HepG2 (cell line): ENCODE data around the gene VPS37B. TPM values are rescaled to one million over a fixed set of nuclear protein-coding genes. Genes with fewer than 3 reads are reported as not detected.

Experiments used
- CREM ChIP-seq, 2 experiments: sonication (generic) in 1 of 2; formaldehyde crosslinking in 1 of 2; IDR thresholded peaks; 2 replicates each; pipeline versions ENCODE4 v1.4.0 to v1.6.1; 2016 to 2020; ENCODE audit warnings: antibody characterized with exemption in 1 of 2, mild to moderate bottlenecking in 1 of 2, missing genetic modification reagents in 1 of 2
- HHEX ChIP-seq: IDR thresholded peaks from 2 replicates; pipeline ENCODE4 v1.6.1; 2016; ENCODE audit warnings: control low read depth
- HOXA9 ChIP-seq: sonication (generic); formaldehyde crosslinking; IDR thresholded peaks from 2 replicates; pipeline ENCODE4 v1.8.1; 2022; ENCODE audit warnings: missing genetic modification reagents, mild to moderate bottlenecking, moderate library complexity, borderline replicate concordance
- LCORL ChIP-seq, 2 experiments: fragments of 450-650 bp in 1 of 2; sonication (generic) in 1 of 2; formaldehyde crosslinking in 1 of 2; IDR thresholded peaks; 2 replicates each; pipeline versions ENCODE4 v1.5.0 to v1.6.1; 2017 to 2020; ENCODE audit warnings: antibody characterized with exemption in 1 of 2, missing genetic modification reagents in 1 of 2
- MAF1 ChIP-seq: sonication (generic); formaldehyde crosslinking; IDR thresholded peaks from 2 replicates; pipeline ENCODE4 v1.5.0; 2020; ENCODE audit warnings: missing genetic modification reagents, borderline replicate concordance
- MAFF ChIP-seq: IDR thresholded peaks from 2 replicates; pipeline ENCODE4 v1.6.1; 2011; ENCODE audit warnings: low read depth, low read length, improper control_type of control experiment
- MEF2D ChIP-seq: sonication (generic); formaldehyde crosslinking; IDR thresholded peaks from 2 replicates; pipeline ENCODE4 v1.5.1; 2020; ENCODE audit warnings: mild to moderate bottlenecking, missing genetic modification reagents
- MIXL1 ChIP-seq: IDR thresholded peaks from 2 replicates; pipeline ENCODE4 v1.6.1; 2016
- MLX ChIP-seq: IDR thresholded peaks from 2 replicates; pipeline ENCODE4 v1.6.1; 2016
- NFE2 ChIP-seq: sonication (generic); formaldehyde crosslinking; IDR thresholded peaks from 2 replicates; pipeline ENCODE4 v1.4.0; 2020; ENCODE audit warnings: missing genetic modification reagents
- NFIC ChIP-seq: IDR thresholded peaks from 2 replicates; pipeline ENCODE4 v1.6.1; 2012; ENCODE audit warnings: mild to moderate bottlenecking, low read length, inconsistent platforms
- POLR2AphosphoS2 ChIP-seq: IDR thresholded peaks from 2 replicates; pipeline ENCODE4 v1.6.1; 2011; ENCODE audit warnings: low read depth, low read length, improper control_type of control experiment
- RCOR2 ChIP-seq: IDR thresholded peaks from 2 replicates; pipeline ENCODE4 v1.6.1; 2016; ENCODE audit warnings: missing biosample characterization, missing genetic modification reagents
- REXO4 ChIP-seq: sonication (generic); formaldehyde crosslinking; IDR thresholded peaks from 2 replicates; pipeline ENCODE4 v1.8.0; 2022; ENCODE audit warnings: missing genetic modification reagents, mild to moderate bottlenecking, borderline replicate concordance
- SATB2 ChIP-seq: sonication (generic); formaldehyde crosslinking; IDR thresholded peaks from 2 replicates; pipeline ENCODE4 v1.5.0; 2020; ENCODE audit warnings: missing genetic modification reagents
- SRSF4 ChIP-seq: fragments of 200-400 bp; formaldehyde crosslinking; IDR thresholded peaks from one replicate; pipeline ENCODE4 v1.6.1; 2018; ENCODE audit warnings: mild to moderate bottlenecking, low read depth, low read length, moderate library complexity; ENCODE audit not compliant: poor library complexity, severe bottlenecking
- TEAD2 ChIP-seq: sonication (generic); formaldehyde crosslinking; IDR thresholded peaks from 2 replicates; pipeline ENCODE4 v1.9.0; 2021; ENCODE audit warnings: missing genetic modification reagents
- ZBTB21 ChIP-seq: sonication (generic); formaldehyde crosslinking; IDR thresholded peaks from 2 replicates; pipeline ENCODE4 v1.4.0; 2020; ENCODE audit warnings: missing genetic modification reagents
- ZBTB42 ChIP-seq: sonication (generic); formaldehyde crosslinking; IDR thresholded peaks from 2 replicates; pipeline ENCODE4 v1.5.0; 2020; ENCODE audit warnings: mild to moderate bottlenecking, missing genetic modification reagents
- ZNF558 ChIP-seq: sonication (generic); formaldehyde crosslinking; IDR thresholded peaks from 2 replicates; pipeline ENCODE4 v1.9.0; 2022; ENCODE audit warnings: mild to moderate bottlenecking, missing genetic modification reagents, borderline replicate concordance
- ZZZ3 ChIP-seq: sonication (generic); formaldehyde crosslinking; IDR thresholded peaks from 2 replicates; pipeline ENCODE4 v1.4.0; 2020; ENCODE audit warnings: missing genetic modification reagents, mild to moderate bottlenecking, borderline replicate concordance
- polyA plus RNA-seq, 8 experiments: library from polyadenylated mRNA; depleted of rRNA in 3 of 8; stranded (reverse) in 7 of 8; unstranded in 1 of 8; fragments of >200 nt; fragmentation: Illumina TruSeq in 4 of 8; extraction: Trizol in 4 of 8; gene quantifications; 2 replicates each; pipeline versions ENCODE4 v1.2.1 to v1.2.3, GENCODE V29; 2011 to 2016; ENCODE audit warnings: low read depth in 4 of 8, missing spikeins in 1 of 8, mixed read lengths in 1 of 8; ENCODE audit not compliant: insufficient read depth in 1 of 8
- total RNA-seq, 5 experiments: library from RNA; depleted of rRNA; stranded (reverse); fragments of >200 nt; fragmentation: Illumina TruSeq; extraction: Trizol; gene quantifications; 2 replicates each; pipeline ENCODE4 v1.2.3, GENCODE V29; 2016; ENCODE audit warnings: low read depth in 1 of 5
- TF ChIP-seq, protein P1 (sequence below): sonication (generic); formaldehyde crosslinking; IDR thresholded peaks from 2 replicates; pipeline ENCODE4 v1.4.0; 2020; ENCODE audit warnings: missing genetic modification reagents
- TF ChIP-seq, protein P2 (sequence below): sonication (generic); formaldehyde crosslinking; IDR thresholded peaks from 2 replicates; pipeline ENCODE4 v1.5.0; 2020; ENCODE audit warnings: missing genetic modification reagents
- TF ChIP-seq, protein P3 (sequence below): sonication (generic); formaldehyde crosslinking; IDR thresholded peaks from 2 replicates; pipeline ENCODE4 v1.5.1; 2020; ENCODE audit warnings: mild to moderate bottlenecking, missing genetic modification reagents, borderline replicate concordance

The VPS37B gene
- total and polyA plus RNA-seq, 2 of the 13 experiments (the other 11 are each of a cell fraction or from before 2014, with no cell fraction given): 4.6 to 5.3 TPM

- TF ChIP-seq, protein P1, sequence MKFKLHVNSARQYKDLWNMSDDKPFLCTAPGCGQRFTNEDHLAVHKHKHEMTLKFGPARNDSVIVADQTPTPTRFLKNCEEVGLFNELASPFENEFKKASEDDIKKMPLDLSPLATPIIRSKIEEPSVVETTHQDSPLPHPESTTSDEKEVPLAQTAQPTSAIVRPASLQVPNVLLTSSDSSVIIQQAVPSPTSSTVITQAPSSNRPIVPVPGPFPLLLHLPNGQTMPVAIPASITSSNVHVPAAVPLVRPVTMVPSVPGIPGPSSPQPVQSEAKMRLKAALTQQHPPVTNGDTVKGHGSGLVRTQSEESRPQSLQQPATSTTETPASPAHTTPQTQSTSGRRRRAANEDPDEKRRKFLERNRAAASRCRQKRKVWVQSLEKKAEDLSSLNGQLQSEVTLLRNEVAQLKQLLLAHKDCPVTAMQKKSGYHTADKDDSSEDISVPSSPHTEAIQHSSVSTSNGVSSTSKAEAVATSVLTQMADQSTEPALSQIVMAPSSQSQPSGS: no peak
- TF ChIP-seq MEF2D (CRISPR knock-in tag) (no peak), MIXL1 (no peak), MAF1 (no peak), CREM (IDR thresholded peaks at IDR 0.05) (no peak), CREM (CRISPR knock-in tag; IDR thresholded peaks at IDR 0.05) (no peak), NFE2 (CRISPR knock-in tag) (no peak), MLX (CRISPR knock-in tag) (no peak), POLR2AphosphoS2 (no peak), ZBTB42 (CRISPR knock-in tag) (no peak), REXO4 (no peak), SRSF4 (no peak), LCORL (IDR thresholded peaks at IDR 0.05) (no peak), LCORL (CRISPR knock-in tag; IDR thresholded peaks at IDR 0.05) (no peak), MAFF (no peak), HHEX (no peak), ZZZ3 (CRISPR knock-in tag) (no peak), RCOR2 (CRISPR knock-in tag) (no peak; the same call in 1 of the 2 replicates), ZNF558 (CRISPR knock-in tag) (no peak), TEAD2 (CRISPR knock-in tag) (no peak), ZBTB21 (CRISPR knock-in tag) (no peak), HOXA9 (no peak), NFIC (no peak), SATB2 (CRISPR knock-in tag) (no peak)
- TF ChIP-seq, protein P2, sequence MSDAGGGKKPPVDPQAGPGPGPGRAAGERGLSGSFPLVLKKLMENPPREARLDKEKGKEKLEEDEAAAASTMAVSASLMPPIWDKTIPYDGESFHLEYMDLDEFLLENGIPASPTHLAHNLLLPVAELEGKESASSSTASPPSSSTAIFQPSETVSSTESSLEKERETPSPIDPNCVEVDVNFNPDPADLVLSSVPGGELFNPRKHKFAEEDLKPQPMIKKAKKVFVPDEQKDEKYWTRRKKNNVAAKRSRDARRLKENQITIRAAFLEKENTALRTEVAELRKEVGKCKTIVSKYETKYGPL: no peak
- TF ChIP-seq, protein P3, sequence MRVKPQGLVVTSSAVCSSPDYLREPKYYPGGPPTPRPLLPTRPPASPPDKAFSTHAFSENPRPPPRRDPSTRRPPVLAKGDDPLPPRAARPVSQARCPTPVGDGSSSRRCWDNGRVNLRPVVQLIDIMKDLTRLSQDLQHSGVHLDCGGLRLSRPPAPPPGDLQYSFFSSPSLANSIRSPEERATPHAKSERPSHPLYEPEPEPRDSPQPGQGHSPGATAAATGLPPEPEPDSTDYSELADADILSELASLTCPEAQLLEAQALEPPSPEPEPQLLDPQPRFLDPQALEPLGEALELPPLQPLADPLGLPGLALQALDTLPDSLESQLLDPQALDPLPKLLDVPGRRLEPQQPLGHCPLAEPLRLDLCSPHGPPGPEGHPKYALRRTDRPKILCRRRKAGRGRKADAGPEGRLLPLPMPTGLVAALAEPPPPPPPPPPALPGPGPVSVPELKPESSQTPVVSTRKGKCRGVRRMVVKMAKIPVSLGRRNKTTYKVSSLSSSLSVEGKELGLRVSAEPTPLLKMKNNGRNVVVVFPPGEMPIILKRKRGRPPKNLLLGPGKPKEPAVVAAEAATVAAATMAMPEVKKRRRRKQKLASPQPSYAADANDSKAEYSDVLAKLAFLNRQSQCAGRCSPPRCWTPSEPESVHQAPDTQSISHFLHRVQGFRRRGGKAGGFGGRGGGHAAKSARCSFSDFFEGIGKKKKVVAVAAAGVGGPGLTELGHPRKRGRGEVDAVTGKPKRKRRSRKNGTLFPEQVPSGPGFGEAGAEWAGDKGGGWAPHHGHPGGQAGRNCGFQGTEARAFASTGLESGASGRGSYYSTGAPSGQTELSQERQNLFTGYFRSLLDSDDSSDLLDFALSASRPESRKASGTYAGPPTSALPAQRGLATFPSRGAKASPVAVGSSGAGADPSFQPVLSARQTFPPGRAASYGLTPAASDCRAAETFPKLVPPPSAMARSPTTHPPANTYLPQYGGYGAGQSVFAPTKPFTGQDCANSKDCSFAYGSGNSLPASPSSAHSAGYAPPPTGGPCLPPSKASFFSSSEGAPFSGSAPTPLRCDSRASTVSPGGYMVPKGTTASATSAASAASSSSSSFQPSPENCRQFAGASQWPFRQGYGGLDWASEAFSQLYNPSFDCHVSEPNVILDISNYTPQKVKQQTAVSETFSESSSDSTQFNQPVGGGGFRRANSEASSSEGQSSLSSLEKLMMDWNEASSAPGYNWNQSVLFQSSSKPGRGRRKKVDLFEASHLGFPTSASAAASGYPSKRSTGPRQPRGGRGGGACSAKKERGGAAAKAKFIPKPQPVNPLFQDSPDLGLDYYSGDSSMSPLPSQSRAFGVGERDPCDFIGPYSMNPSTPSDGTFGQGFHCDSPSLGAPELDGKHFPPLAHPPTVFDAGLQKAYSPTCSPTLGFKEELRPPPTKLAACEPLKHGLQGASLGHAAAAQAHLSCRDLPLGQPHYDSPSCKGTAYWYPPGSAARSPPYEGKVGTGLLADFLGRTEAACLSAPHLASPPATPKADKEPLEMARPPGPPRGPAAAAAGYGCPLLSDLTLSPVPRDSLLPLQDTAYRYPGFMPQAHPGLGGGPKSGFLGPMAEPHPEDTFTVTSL (CRISPR knock-in tag): no peak
Measured at GRCh38 chr12:122866379-122866778, 29.5 kb downstream of the VPS37B start (continued).
